Midbrain (tissue), 1 donor: ENCODE results near the gene RASSF6.
"Not testable (repeated sequence)": the region's sequence is repeated elsewhere in the genome, so short reads cannot be mapped to it uniquely, and the experiment has no call there.

ENCODE experiments used
- DNase-seq: peaks from one replicate; lab custom pipeline; 2025; lab: John Stamatoyannopoulos, UW

RASSF6 gene, protein sequence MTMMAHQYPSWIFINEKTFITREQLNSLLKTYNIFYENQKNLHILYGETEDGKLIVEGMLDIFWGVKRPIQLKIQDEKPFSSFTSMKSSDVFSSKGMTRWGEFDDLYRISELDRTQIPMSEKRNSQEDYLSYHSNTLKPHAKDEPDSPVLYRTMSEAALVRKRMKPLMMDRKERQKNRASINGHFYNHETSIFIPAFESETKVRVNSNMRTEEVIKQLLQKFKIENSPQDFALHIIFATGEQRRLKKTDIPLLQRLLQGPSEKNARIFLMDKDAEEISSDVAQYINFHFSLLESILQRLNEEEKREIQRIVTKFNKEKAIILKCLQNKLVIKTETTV

DNA sequence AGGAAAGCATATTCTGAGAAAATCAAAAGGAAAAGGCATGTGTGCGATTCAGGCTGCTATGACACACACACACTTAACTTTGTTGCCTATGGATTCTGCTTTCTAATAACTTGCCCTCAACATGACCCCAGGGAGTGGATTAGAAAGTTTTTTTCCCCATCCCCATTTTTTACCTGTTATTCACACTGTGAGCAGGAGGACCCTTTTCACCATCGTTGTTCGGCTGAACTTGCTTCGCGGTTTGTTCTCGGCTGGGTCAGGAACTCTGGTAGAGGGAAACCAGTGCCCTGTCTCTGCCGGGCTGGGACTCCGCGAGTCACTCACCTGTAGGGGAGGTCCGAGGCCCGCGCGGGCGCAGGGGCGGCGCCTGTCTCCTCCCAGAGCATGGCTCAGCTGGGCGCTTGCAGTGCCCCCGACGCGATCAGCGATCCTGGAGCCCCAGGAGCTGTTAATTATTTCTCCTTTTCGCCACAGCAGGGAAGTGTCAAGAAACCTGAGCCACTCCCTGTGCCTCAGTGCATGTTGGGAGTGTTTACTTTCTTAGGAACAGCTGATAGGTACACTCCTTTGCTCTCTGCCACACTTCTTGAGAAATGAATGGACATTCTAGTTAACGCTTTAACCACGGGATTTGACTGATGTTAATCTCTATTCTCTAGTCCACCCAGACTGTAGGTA is at the start of gene RASSF6:
TSS of gene RASSF6 (minus strand) at position 322 of the 678 bp plus-strand sequence. CDS start 8,641 bp downstream, outside the sequence.
- DNase-seq = no peak

DNA sequence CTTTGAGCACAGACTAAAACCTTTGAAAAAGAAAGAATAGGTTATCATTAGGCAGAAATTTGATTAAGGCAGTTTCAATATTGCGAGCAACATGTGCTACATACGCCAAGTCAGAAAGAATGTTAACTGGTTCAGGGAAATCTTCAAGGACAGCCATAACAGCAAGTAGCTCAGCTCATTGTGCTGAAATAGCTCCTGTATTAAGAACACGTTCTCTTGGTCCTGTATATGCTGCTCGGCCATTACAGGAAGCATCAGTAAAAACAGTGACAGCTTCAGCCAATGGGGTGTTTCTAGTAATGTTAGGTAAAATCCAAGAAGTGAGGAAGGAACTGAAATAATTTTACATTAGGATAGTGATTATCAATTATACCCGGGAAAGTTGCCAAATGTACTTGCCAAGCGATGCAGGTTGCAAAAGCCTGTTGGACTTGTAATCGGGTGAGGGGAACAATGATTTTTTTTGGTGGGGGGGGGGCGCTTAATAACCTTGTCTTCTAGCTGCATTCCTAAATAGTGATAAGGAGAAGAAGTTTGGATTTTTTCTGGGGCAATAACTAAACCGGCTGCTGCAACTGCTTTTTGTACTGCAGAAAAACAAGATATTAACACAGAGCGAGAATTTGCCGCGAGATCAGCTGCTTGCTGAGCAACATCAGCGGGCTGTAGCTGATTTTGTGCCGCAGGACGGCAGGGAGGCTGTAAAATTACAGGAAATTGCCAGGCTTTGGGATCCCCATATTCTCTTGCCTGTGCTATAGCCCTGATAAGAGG is 49.4 kb upstream of the RASSF6 start:
- DNase-seq = no peak

GRCh38 chr4:73668782-73669201 is 48.6 kb upstream of the RASSF6 start:
- DNase-seq = no peak

- DNase-seq = not testable (repeated sequence)
Measured at GRCh38 chr4:73665924-73666323, 45.7 kb upstream of the RASSF6 start.

DNA sequence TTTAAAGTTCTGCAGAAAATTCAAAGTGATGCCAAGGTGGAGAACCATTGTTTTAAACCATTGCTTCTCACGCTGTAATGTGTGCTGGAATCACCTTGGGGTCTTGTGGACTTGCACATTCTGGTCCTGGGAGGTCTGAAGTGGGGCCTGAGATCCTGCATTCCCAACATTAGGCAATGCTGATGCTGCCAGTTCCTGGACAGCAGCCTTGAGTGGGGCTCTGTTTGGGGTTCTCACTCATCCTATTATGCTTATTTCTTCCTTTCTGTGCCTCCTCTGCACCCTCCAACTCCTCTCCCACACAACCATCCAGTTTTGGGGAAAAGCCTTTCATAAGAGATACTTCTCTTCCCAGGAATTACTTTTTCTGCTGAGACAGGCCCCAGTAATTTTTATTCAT is 44.2 kb upstream of the RASSF6 start:
- DNase-seq = no peak

DNA sequence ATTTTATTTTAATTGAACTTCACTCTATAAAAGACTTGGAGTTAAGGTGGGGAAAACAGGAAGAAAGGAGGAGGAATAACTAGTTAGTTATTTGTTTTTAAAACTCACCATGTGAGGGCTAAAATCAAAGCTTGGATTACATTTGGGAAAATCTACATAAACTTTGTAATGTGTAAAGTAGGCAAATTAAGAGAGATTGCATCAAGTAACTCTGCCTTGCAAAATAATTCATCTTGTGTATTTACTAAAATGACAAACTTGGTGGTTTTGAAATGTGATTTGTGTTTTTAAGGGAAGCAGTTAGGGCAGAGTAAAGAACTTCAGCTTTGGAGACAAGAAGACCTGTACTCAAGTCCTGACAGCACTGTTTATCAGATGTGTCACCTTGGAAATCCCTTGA is 43.3 kb upstream of the RASSF6 start:
- no peak for DNase-seq

GRCh38 chr4:73662709-73663546 is 42.7 kb upstream of the RASSF6 start:
- DNase-seq = peak; percentile 25

DNA sequence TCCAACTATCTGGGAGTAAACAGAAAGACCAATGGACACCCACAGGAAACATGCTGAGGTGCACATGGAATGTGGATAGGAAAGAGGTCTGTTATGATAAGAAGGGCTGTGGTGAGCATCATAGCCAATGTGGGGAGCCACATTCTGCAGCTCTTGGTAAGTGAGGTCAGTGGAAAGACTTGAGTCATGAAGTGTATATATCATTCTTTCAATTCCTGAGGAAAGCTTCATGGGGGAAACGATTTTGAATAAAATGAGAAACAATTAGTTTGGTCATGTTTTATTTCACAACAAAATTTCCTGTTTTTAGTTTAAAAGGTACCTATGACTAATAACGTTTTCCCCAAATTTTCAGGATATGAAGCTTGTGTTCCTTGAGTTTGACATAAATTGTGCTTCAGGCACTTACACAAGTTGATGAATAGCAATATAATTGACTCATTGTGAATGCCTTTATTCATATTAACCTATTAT is 41.4 kb upstream of the RASSF6 start:
- DNase-seq = no peak

GRCh38 chr4:73660808-73661207 is 40.6 kb upstream of the RASSF6 start:
- DNase-seq = no peak

DNA sequence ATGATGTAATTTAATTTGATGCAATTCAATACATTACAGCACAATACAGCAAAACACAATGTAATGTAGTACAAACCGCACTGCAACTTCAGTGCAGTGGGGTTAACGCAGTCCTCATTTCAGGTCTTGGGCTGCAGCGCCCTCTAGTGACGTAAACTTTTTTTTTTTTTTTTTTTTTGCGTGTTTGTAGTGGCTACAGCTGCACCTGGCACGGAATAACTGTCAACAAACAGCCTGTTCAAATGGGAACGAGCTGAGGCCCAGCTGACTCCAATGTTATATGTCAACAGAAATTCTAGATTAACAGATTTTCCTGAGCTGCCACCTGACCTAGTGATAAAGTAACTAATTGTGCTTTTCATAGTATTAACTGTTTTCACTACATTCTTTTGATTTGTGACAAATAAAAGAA is 33.5 kb upstream of the RASSF6 start:
- DNase-seq = peak; percentile 59

DNA sequence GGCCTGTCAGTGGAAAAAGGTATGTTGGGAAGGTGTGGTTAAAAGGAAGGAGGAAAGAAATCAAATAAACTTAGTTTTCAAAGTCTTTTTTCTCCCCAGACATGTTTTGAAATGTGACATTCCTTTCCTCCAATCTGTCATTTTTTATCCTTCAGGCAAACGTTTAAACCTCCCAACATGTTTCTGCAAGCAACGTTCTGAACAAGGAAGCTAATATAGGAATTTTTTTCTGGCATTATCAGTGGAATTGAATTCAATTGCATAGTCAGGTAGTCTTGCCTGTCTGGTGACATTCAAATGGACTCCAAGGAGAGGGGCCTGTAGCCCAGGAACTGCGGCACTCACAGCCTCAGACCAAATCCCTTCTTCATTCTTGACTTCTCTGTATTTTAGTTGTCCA is 30.0 kb upstream of the RASSF6 start:
- no peak for DNase-seq

DNA sequence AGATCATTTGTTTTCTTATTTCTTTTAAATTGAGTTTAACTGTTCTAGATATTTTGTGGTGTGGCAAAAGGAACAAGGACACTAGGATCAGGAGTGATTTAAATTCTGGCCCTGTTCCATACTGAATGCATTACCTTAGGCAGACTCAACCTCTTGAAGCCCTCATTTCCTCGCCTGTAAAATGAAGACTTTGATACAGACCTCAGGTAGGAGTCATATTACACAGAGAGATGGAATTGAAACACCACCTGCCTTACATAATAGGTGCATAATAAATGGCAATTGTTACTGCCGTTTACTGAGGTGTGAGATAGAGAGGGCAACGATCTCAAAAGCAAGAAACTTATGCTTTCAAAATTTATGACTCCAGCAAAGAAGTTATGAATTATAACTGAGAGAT is 28.2 kb upstream of the RASSF6 start:
- DNase-seq = no peak

DNA sequence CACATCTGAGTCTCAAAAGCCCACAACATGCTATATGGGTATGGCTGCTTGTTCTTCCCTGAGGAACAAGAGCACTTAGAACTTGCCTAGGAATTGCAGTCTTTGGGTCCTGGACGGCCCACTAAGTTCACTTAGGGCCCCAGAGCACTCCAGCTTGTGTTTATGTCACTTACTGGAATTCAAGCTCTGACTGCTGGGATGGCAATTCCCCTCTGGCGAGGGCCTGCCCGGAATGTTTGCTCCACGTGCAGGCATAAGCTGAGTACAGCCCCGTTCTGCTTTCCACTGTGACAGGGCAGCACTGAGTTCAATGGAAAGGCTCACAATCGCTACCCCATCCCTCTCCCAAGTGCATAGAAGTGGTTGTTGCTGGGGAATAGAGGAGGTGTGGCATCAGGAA is 25.9 kb upstream of the RASSF6 start:
- no peak for DNase-seq

- no peak for DNase-seq
Measured at GRCh38 chr4:73631565-73632226, 11.5 kb upstream of the RASSF6 start.

- DNase-seq = not testable (repeated sequence)
Measured at GRCh38 chr4:73628834-73629233, 8.6 kb upstream of the RASSF6 start.

DNA sequence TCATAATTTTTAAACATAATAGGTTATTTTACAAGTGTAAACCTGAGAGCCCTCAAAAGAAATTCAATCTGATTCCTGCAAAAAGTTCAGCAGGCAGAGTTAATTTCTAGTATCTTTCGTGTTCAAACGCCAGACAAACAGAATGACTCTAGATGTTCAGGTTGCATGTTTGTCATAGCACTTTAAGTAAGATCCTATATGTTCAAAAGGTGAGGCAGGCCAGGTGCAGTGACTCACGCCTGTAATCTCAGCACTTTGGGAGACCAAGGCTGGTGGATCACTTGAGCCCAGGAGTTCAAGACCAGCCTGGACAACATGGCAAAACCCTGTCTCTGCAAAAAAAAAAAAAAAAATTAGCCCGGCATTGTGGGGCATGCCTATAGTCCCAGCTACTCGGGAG is 1.1 kb upstream of the RASSF6 start:
- DNase-seq = no peak

- DNase-seq = no peak
Measured at GRCh38 chr4:73619346-73619745, 890 bp downstream of the RASSF6 start.

DNA sequence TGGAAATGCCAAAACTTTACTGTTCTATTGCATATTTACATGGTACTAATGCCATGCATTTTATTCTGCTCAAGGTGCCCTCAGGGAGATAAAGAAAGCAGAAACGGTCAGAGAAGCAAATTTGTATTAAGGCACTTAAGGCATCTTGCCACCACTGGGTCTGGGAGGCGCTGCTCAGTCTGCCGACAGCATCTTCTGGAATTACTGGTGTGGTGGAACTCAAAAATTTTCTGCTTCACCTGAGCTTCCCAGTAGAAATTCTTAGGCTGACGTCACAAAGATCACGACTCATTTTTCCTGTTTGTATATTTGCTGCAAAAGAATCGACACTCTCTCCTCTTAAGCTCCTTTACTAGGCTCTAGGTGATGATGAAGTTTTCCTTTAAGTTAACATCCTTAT is 3.0 kb downstream of the RASSF6 start:
- no peak for DNase-seq

DNA sequence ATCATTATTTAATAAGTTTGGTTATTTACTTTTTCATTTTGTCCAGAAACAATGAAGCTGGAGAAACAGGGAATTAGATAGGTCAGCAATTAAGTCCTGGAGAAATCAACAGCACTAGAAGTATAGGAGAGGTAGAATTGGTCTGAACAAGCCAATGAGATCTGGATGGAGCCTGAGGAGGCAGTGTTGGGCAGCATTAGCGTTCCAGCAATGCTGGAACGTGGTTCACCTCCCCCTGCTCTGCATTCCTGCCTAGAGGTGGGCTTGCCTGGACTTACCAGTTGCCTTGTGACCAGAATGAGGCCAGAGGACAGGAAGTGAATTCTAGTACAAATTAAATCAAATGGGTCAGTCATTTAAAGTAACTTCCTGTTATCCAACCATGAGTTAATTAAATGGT is 4.6 kb downstream of the RASSF6 start:
- no peak for DNase-seq

DNA sequence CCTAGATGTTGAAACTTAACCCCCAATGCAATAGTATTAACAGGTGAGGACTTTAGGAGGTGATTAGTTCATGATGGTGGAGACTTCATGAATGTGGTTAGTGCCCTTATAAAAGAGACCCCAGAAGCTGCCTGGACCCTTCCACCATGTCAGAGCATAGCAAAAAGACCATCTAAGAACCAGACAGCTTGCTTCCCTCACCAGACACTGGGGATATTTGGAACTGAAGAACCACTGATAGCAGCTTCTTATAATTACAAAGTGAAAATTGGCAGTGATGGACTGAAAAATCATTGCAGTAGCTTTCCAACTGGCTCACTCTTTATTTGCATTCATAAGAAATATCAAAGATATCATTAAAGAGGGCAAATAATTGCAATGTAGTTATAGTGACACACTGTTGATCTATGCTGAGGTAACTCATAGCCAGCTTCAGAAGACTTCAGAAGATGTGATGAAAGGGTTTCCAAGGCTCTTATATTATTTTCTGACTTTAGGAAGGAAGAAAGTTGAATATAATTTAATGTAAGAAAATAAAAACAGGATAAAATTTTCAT is 5.8 kb downstream of the RASSF6 start:
- no peak for DNase-seq

DNA sequence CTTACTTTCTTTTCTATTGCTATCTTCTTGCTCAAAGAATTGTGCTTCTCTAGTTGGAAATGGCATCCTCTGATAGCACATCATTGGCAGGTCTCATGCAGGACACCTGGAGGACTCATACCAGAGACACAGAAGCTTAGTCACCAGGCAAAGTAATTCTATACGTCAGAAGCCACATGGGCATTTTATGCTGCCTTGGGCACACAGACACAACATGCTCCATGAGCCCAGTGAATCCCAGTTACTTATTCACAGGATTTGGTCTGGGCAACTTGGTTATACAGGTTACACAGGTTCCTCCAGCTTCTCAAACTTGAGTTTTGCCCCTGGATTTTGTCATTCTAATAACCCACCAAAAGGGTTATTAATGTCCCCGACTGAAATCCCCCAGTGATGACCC is 7.1 kb downstream of the RASSF6 start:
- DNase-seq = no peak
